T-cell (primary cell): ENCODE measurements around the gene MAPK8IP1. TPM values are rescaled to one million over a fixed set of nuclear protein-coding genes. Genes with fewer than 3 reads are reported as not detected.

Experiments used
- ATAC-seq, 4 experiments: fragments of 200-7000 bp in 3 of 4; fragments of 150-1000 bp in 1 of 4; cut with Tn5 transposase; replicated peaks in 1 of 4; 1 replicate in 3 of 4; 2 replicates in 1 of 4; pipeline ENCODE4 v1.10.0; 2021; ENCODE audit warnings: moderate library complexity in 3 of 4, mild to moderate bottlenecking in 2 of 4, moderate number of reproducible peaks in 1 of 4
- CTCF ChIA-PET, 2 donors: fragments of 300-600 bp; sonication (Branson Sonifier 250); formaldehyde crosslinking; loops; one replicate each; lab custom pipeline; 2022; ENCODE audit warnings: antibody characterized with exemption in 2 of 2; lab: Charles Lee
- POLR2A ChIA-PET, 2 donors: fragments of 300-600 bp; sonication (Branson Sonifier 250); formaldehyde crosslinking; loops; one replicate each; lab custom pipeline; 2022; ENCODE audit warnings: antibody characterized with exemption in 2 of 2; lab: Charles Lee
- DNase-seq, 35 experiments: peaks; one replicate each; pipeline versions ENCODE4 v3.0.0 to v3.0.0-alpha.2; 2013 to 2023
- H3K27ac ChIP-seq: one replicate; pipeline ENCODE4 v1.5.1; 2013; ENCODE audit warnings: low read length
- H3K27me3 ChIP-seq, 2 experiments: replicated peaks in 1 of 2; 1 replicate in 1 of 2; 2 replicates in 1 of 2; pipeline versions ENCODE4 v1.6.1 to v1.7.0; 2013; ENCODE audit warnings: low read length in 1 of 2, mixed read lengths in 1 of 2; ENCODE audit not compliant: control insufficient read depth in 2 of 2, insufficient read depth in 2 of 2; ENCODE audit errors: extremely low read depth in 1 of 2
- H3K36me3 ChIP-seq, 2 donors: 1 replicate in 1 of 2; 2 replicates in 1 of 2; pipeline versions ENCODE4 v1.6.1 to v1.7.0; 2013; ENCODE audit warnings: low read length in 1 of 2; ENCODE audit not compliant: control insufficient read depth in 2 of 2, insufficient read depth in 1 of 2; ENCODE audit errors: extremely low read depth in 1 of 2
- H3K4me1 ChIP-seq, 2 experiments: 1 replicate in 1 of 2; 2 replicates in 1 of 2; pipeline versions ENCODE4 v1.6.1 to v1.7.0; 2013; ENCODE audit warnings: low read length in 2 of 2, mixed read lengths in 1 of 2; ENCODE audit not compliant: insufficient read depth in 2 of 2, control insufficient read depth in 1 of 2; ENCODE audit errors: extremely low read depth in 1 of 2
- H3K4me3 ChIP-seq, 2 donors: 1 replicate in 1 of 2; 2 replicates in 1 of 2; pipeline versions ENCODE4 v1.5.1 to v1.7.0; 2013; ENCODE audit warnings: mild to moderate bottlenecking in 2 of 2, low read length in 1 of 2, moderate library complexity in 1 of 2; ENCODE audit not compliant: control insufficient read depth in 1 of 2; ENCODE audit errors: extremely low read depth in 1 of 2
- H3K9me3 ChIP-seq: 2 replicates; pipeline ENCODE4 v1.7.0; 2013
- H3K27ac Mint-ChIP-seq, 2 donors: one replicate each; pipeline ENCODE4 v1.8.0; 2020 to 2021; ENCODE audit warnings: mild to moderate bottlenecking in 2 of 2, mixed read lengths in 2 of 2
- H3K27me3 Mint-ChIP-seq, 2 donors: one replicate each; pipeline ENCODE4 v1.8.0; 2021 to 2022; ENCODE audit warnings: mixed read lengths in 2 of 2
- H3K36me3 Mint-ChIP-seq: one replicate; pipeline ENCODE4 v1.8.0; 2021; ENCODE audit warnings: mixed read lengths
- H3K4me1 Mint-ChIP-seq, 3 donors: one replicate each; pipeline ENCODE4 v1.8.0; 2020 to 2022; ENCODE audit warnings: mixed read lengths in 3 of 3, mild to moderate bottlenecking in 1 of 3
- H3K4me3 Mint-ChIP-seq, 3 donors: one replicate each; pipeline ENCODE4 v1.8.0; 2020 to 2022; ENCODE audit warnings: mild to moderate bottlenecking in 3 of 3, mixed read lengths in 3 of 3, moderate library complexity in 3 of 3
- H3K9me3 Mint-ChIP-seq, 3 donors: one replicate each; pipeline ENCODE4 v1.8.0; 2020 to 2022; ENCODE audit warnings: mixed read lengths in 3 of 3
- WGBS: methylation state at CpG from one replicate; pipeline ENCODE4 v1.1.5; 2013; ENCODE audit warnings: missing lambda C conversion rate; ENCODE audit not compliant: insufficient coverage; 5-methylcytosine and 5-hydroxymethylcytosine counted together
- total RNA-seq, 35 experiments: library from RNA in 6 of 35; stranded (reverse) in 6 of 35; fragments of 120-200 nt in 1 of 35; gene quantifications; one replicate each; pipeline versions ENCODE4 v1.2.1 to v1.2.4 and lab custom pipeline; 2013 to 2026

The MAPK8IP1 gene
- total RNA-seq, 5 donors from 2014 or later (not counting 1 experiment from before 2014, with no cell fraction given): 0.90 to 9.9 (median 1.8) TPM

GRCh38 chr11:45917286-45917622, 31.8 kb downstream of the MAPK8IP1 start:
- H3K4me1 Mint-ChIP-seq: peaks cover 46 to 64% (median 56%) of the 10 kb centered on the region in 3 donors
- WGBS: 10% methylated on average over 4 of the region's 16 CpGs
- ChIA-PET CTCF (interaction anchor here (0.6 to 1.4 kb wide), 5 partner anchors 27 to 145 kb away, joined by 3 to 10 read pairs (median 5); no protein-coding TSS in a partner anchor), POLR2A (interaction anchor here in 1 of 2 donors (0.6 kb wide), 1 partner anchor 69 kb away, joined by 3 read pairs; no protein-coding TSS in a partner anchor)
- H3K36me3 Mint-ChIP-seq: peaks cover 11% of the 10 kb centered on the region
- Histone ChIP-seq H3K36me3 (peaks cover 17 to 39% of the 10 kb centered on the region in 2 donors), H3K27ac (peak overlapping the region; percentile 95), H3K4me3 (peak overlapping the region; percentile 97 to 98), H3K27me3 (peaks cover 0 to 10% of the 10 kb centered on the region in 2 experiments), H3K9me3 (no peaks in the 10 kb centered on the region), H3K4me1 (peaks cover 4 to 54% of the 10 kb centered on the region in 2 experiments)
- ATAC-seq (no peak), DNase-seq (peak in 10 of 35 experiments; percentile 18 to 38 (median 26))
- peak overlapping the region; percentile 98 to 100 for H3K27ac Mint-ChIP-seq
- H3K9me3 Mint-ChIP-seq: no peaks in the 10 kb centered on the region
- peak overlapping the region; percentile 88 to 98 (median 91) for H3K4me3 Mint-ChIP-seq
- peaks cover 0 to 5% of the 10 kb centered on the region in 2 donors for H3K27me3 Mint-ChIP-seq

- H3K4me1 ChIP-seq: peaks cover 4 to 56% of the 10 kb centered on the region in 2 experiments
- CTCF ChIA-PET: interaction anchor here (0.5 to 1.4 kb wide), 7 partner anchors 13 to 1537 kb away, joined by 3 to 10 read pairs (median 5); no protein-coding TSS in a partner anchor
- POLR2A ChIA-PET: interaction anchor here (0.5 to 1.3 kb wide), 4 partner anchors 13 to 71 kb away, joined by 3 to 13 read pairs (median 3); partner anchors contain the start of gene CRY2 (in 1 of the 2)
- peaks cover 16 to 36% of the 10 kb centered on the region in 2 donors for H3K36me3 ChIP-seq
- peaks cover 0 to 5% of the 10 kb centered on the region in 2 donors for H3K27me3 Mint-ChIP-seq
- DNase-seq (peak; percentile 78 to 99 (median 96)), ATAC-seq (peak; percentile 85 to 91 (median 89))
- H3K4me3 ChIP-seq: peak within 1 kb of the TSS; percentile 97 to 98
- H3K4me1 Mint-ChIP-seq: peaks cover 46 to 64% (median 56%) of the 10 kb centered on the region in 3 donors
- peak within 1 kb of the TSS; percentile 95 for H3K27ac ChIP-seq
- H3K9me3 Mint-ChIP-seq: no peaks in the 10 kb centered on the region
- peak within 1 kb of the TSS; percentile 88 to 98 (median 91) for H3K4me3 Mint-ChIP-seq
- peak within 1 kb of the TSS; percentile 98 to 100 for H3K27ac Mint-ChIP-seq
- peaks cover 11% of the 10 kb centered on the region for H3K36me3 Mint-ChIP-seq
- under 1% methylated on average over 45 of the region's 45 CpGs for WGBS
- H3K9me3 ChIP-seq: no peaks in the 10 kb centered on the region
- peaks cover 0 to 10% of the 10 kb centered on the region in 2 experiments for H3K27me3 ChIP-seq
Observed at GRCh38 chr11:45917623-45918330, 32.3 kb downstream of the MAPK8IP1 start, which contains the start of gene PEX16. TSS of gene PEX16 (minus strand) at chr11:45917877. CDS start at chr11:45917811, 66 bp downstream.

DNA sequence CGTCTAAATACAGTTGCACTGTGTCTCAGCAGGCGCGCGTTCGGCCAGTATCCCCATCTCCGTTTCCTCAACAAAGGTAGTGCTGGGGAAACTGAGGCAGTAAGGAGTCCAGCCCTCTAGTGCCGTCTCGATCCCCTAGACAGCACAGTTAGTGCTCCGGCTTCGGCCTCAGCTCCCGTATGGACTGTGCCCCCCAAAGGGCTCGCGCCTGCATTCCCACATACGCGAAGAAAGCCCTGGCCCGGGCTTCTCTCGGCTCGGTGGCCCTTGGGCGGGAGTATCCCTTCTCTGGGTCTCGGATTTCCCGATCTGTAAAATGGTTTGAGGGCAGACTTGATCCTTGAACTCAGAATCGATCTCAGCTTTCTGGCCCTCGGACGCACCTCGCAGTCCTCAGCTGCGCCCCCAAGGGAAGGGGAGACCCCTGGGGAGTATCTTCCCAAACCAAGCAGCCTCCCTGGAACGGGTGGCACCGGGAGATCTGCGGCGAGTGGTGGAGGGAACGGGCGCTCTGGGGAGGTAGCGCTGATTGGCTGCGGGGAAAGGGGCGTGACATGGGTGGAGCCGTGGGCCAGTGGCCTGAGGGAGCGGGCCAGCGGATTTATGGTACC, 33.0 kb downstream of the MAPK8IP1 start:
- ATAC-seq (peak in 2 of 4 experiments; percentile 0 to 7), DNase-seq (peak in 12 of 35 experiments; percentile 17 to 66 (median 38))
- Histone ChIP-seq H3K9me3 (no peaks in the 10 kb centered on the region), H3K27me3 (peaks cover 0 to 14% of the 10 kb centered on the region in 2 experiments), H3K27ac (peak overlapping the region; percentile 95), H3K36me3 (peaks cover 10 to 29% of the 10 kb centered on the region in 2 donors), H3K4me1 (peaks cover 4 to 62% of the 10 kb centered on the region in 2 experiments), H3K4me3 (peak overlapping the region; percentile 97 to 98)
- H3K4me3 Mint-ChIP-seq: peak overlapping the region; percentile 88 to 98 (median 91)
- POLR2A ChIA-PET: interaction anchor here (0.5 to 1.3 kb wide), 3 partner anchors 12 to 72 kb away, joined by 3 to 13 read pairs (median 3); partner anchors contain the start of gene CRY2 (in 1 of the 2)
- no peaks in the 10 kb centered on the region for H3K9me3 Mint-ChIP-seq
- WGBS: 0% methylated on average over 33 of the region's 38 CpGs
- CTCF ChIA-PET: interaction anchor here in 1 of 2 donors (0.5 to 1.4 kb wide), 6 partner anchors 12 to 1536 kb away, joined by 4 to 10 read pairs (median 5); no protein-coding TSS in a partner anchor
- H3K4me1 Mint-ChIP-seq: peaks cover 49 to 68% (median 59%) of the 10 kb centered on the region in 3 donors
- peaks cover 0 to 8% of the 10 kb centered on the region in 2 donors for H3K27me3 Mint-ChIP-seq
- H3K27ac Mint-ChIP-seq: peak overlapping the region; percentile 98 to 100
- peaks cover 8% of the 10 kb centered on the region for H3K36me3 Mint-ChIP-seq

DNA sequence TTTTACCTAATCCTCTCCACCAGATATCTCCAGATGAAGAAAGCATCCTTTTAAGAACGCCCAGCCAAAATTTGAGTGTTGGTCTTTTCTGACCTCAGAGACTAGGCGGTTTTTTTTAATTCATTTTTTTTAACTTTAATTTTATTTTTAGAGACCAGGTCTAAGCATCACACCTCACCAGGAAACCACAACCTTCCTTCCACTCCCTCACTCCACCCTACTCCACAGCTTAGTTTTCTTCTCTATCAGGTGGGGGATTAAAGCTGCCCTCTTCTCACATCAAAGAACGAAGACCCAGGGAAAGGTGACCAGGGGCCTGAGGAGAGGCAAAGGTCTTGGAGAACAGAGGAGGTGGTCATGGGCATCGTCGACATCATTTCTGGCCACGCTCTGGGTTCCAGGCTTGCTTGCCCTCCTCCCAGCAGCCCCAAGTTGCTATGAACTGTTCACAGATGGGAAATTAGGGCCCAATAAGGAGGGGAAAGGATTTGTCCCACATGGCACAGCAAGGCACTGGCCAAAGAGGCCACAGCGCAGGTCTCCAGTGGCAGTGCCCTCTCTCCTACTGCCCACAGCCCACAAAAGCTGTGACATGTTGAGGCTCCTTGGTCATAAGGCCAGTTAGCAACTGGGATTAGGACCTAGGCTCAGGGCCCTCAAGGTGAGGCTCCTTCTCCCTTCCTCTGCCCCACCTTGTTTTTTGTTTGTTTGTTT, 33.7 kb downstream of the MAPK8IP1 start:
- no CpG with 5 or more reads among the region's 7 CpGs for WGBS
- Mint-ChIP-seq H3K9me3 (no peaks in the 10 kb centered on the region), H3K4me3 (peak overlapping the region; percentile 88 to 98 (median 91)), H3K36me3 (peaks cover 6% of the 10 kb centered on the region), H3K27me3 (peaks cover 0 to 10% of the 10 kb centered on the region in 2 donors), H3K4me1 (peaks cover 51 to 69% (median 58%) of the 10 kb centered on the region in 3 donors), H3K27ac (peak overlapping the region; percentile 98 to 100)
- Histone ChIP-seq H3K4me1 (peaks cover 4 to 66% of the 10 kb centered on the region in 2 experiments), H3K27ac (peak overlapping the region; percentile 95), H3K4me3 (peak overlapping the region; percentile 97 to 98), H3K36me3 (peaks cover 3 to 22% of the 10 kb centered on the region in 2 donors), H3K27me3 (peaks cover 0 to 15% of the 10 kb centered on the region in 2 experiments), H3K9me3 (no peaks in the 10 kb centered on the region)
- POLR2A ChIA-PET: interaction anchor here in 1 of 2 donors (1.3 kb wide), 1 partner anchor 72 kb away, joined by 13 read pairs; the partner anchor contains the start of gene CRY2
- ATAC-seq: no peak
- DNase-seq: peak in 1 of 35 experiments; percentile 31
- CTCF ChIA-PET: interaction anchor here in 1 of 2 donors (1.4 kb wide), 1 partner anchor 72 kb away, joined by 6 read pairs; no protein-coding TSS in a partner anchor

DNA sequence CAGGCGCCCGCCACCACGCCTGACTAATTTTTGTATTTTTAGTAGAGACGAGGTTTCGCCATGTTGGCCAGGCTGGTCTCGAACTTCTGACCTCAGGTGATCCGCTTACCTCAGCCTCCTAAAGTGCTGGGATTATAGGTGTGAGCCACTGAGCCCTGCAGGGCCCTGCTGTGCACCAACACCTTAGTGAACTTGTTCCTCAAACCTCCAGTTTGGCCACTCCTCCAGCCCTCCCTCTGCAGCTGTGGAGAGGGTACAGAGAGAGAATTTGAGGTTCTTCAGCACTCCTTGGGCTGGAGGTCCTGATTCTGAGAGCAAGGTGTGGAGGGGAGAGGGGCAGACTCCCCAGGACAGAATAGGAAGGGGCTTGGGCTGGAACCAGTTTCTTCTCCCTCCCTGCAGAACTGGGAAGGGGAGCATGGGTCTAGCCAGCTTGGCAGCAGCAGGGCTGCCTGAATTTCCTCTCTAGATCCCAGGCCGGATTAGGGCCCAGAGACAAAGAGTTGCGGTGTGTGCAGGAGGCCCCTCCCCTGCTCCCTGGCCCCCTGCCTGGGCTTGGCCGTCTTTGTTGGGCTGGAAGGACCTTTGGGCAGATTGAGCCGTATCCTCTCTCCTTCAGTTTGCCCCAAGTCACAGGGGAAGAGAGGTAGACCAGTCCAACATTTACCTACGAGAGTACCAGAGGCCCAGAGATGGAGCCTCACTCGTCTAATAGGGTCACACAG, 34.5 kb downstream of the MAPK8IP1 start:
- Histone ChIP-seq H3K4me3 (no peak overlapping the region), H3K27me3 (peaks cover 2 to 20% of the 10 kb centered on the region in 2 experiments), H3K36me3 (peaks cover 0 to 14% of the 10 kb centered on the region in 2 donors), H3K4me1 (peaks cover 4 to 67% of the 10 kb centered on the region in 2 experiments), H3K9me3 (no peaks in the 10 kb centered on the region), H3K27ac (no peak overlapping the region)
- peaks cover 6% of the 10 kb centered on the region for H3K36me3 Mint-ChIP-seq
- DNase-seq: no peak
- ChIA-PET CTCF (no interaction called here), POLR2A (no interaction called here)
- no peak for ATAC-seq
- 80% methylated on average over 5 of the region's 13 CpGs for whole genome bisulfite sequencing
- H3K4me1 Mint-ChIP-seq: peaks cover 55 to 70% (median 63%) of the 10 kb centered on the region in 3 donors
- peaks cover 0 to 13% of the 10 kb centered on the region in 2 donors for H3K27me3 Mint-ChIP-seq
- H3K4me3 Mint-ChIP-seq: peak overlapping the region; percentile 88 to 98 (median 91)
- no peaks in the 10 kb centered on the region for H3K9me3 Mint-ChIP-seq
- H3K27ac Mint-ChIP-seq: peak overlapping the region; percentile 81 to 83
